WTC11 (cell line): ENCODE data around the gene SYT1. TPM values are rescaled to one million over a fixed set of nuclear protein-coding genes. Genes with fewer than 3 reads are reported as not detected.

Experiments used
- ATAC-seq: fragments of 200-7000 bp; cut with Tn5 transposase; 2 replicates; pipeline ENCODE4 v1.10.0; 2021; ENCODE audit warnings: mild to moderate bottlenecking, moderate library complexity
- CTCF ChIA-PET: fragments of 300-600 bp; sonication (Branson Sonifier 250); formaldehyde crosslinking; loops from one replicate; lab custom pipeline; 2021; ENCODE audit warnings: antibody characterized with exemption; lab: Charles Lee
- POLR2A ChIA-PET: fragments of 350-600 bp; sonication (Branson Sonifier 250); formaldehyde crosslinking; loops from one replicate; lab custom pipeline; 2021; ENCODE audit warnings: antibody characterized with exemption; lab: Charles Lee
- DNase-seq: peaks from one replicate; pipeline ENCODE4 v3.0.0; 2021; ENCODE audit warnings: low spot score
- H3K27ac Mint-ChIP-seq: 2 replicates; pipeline ENCODE4 v1.8.0; 2021; ENCODE audit warnings: mixed read lengths
- H3K27me3 Mint-ChIP-seq: 2 replicates; pipeline ENCODE4 v1.8.0; 2021; ENCODE audit warnings: low read depth, mild to moderate bottlenecking, moderate library complexity, mixed read lengths
- H3K36me3 Mint-ChIP-seq: 2 replicates; pipeline ENCODE4 v1.8.0; 2021; ENCODE audit warnings: mixed read lengths
- H3K4me1 Mint-ChIP-seq: 2 replicates; pipeline ENCODE4 v1.8.0; 2022; ENCODE audit warnings: mixed read lengths
- H3K4me3 Mint-ChIP-seq: 2 replicates; pipeline ENCODE4 v1.8.0; 2021; ENCODE audit warnings: mild to moderate bottlenecking, moderate library complexity, mixed read lengths
- H3K9me3 Mint-ChIP-seq: 2 replicates; pipeline ENCODE4 v1.8.0; 2021; ENCODE audit warnings: mixed read lengths
- AFF4 ChIP-seq: sonication (generic); formaldehyde crosslinking; IDR thresholded peaks from 2 replicates; pipeline ENCODE4 v1.8.1; 2023; ENCODE audit warnings: mild to moderate bottlenecking, missing genetic modification reagents, borderline replicate concordance
- ARID4B ChIP-seq: sonication (generic); formaldehyde crosslinking; IDR thresholded peaks from 2 replicates; pipeline ENCODE4 v1.8.0; 2023; ENCODE audit warnings: missing genetic modification reagents, mild to moderate bottlenecking, borderline replicate concordance
- CDX4 ChIP-seq: fragments of 250-450 bp; sonication (Bioruptor Pico); IDR thresholded peaks from 2 replicates; pipeline ENCODE4 v1.9.0; 2021; ENCODE audit warnings: moderate library complexity, mild to moderate bottlenecking, inconsistent platforms, borderline replicate concordance
- CREB1 ChIP-seq: sonication (generic); formaldehyde crosslinking; IDR thresholded peaks from 2 replicates; pipeline ENCODE4 v1.8.0; 2023; ENCODE audit warnings: mild to moderate bottlenecking, missing genetic modification reagents
- GABPB1 ChIP-seq: sonication (generic); formaldehyde crosslinking; IDR thresholded peaks from 2 replicates; pipeline ENCODE4 v1.8.1; 2023; ENCODE audit warnings: mild to moderate bottlenecking, missing genetic modification reagents
- IRF2 ChIP-seq: sonication (generic); formaldehyde crosslinking; IDR thresholded peaks from 2 replicates; pipeline ENCODE4 v1.8.0; 2022; ENCODE audit warnings: low read depth, missing genetic modification reagents, borderline replicate concordance
- MAX ChIP-seq: sonication (generic); formaldehyde crosslinking; IDR thresholded peaks from 2 replicates; pipeline ENCODE4 v1.8.0; 2022; ENCODE audit warnings: mild to moderate bottlenecking, missing genetic modification reagents
- NR1H2 ChIP-seq: sonication (generic); formaldehyde crosslinking; IDR thresholded peaks from 2 replicates; pipeline ENCODE4 v1.9.0; 2021; ENCODE audit warnings: mild to moderate bottlenecking, moderate library complexity, missing genetic modification reagents
- NR3C1 ChIP-seq: sonication (generic); formaldehyde crosslinking; conservative IDR thresholded peaks from 2 replicates; pipeline ENCODE4 v1.8.1; 2023; ENCODE audit warnings: low read depth, mild to moderate bottlenecking, missing genetic modification reagents
- ZNF263 ChIP-seq: sonication (generic); formaldehyde crosslinking; IDR thresholded peaks from 2 replicates; pipeline ENCODE4 v1.8.1; 2022; ENCODE audit warnings: low read depth, mild to moderate bottlenecking, moderate library complexity, missing genetic modification reagents
- ZNF396 ChIP-seq: fragments of 250-450 bp; sonication (Bioruptor Pico); IDR thresholded peaks from 2 replicates; pipeline ENCODE4 v1.8.0; 2021; ENCODE audit warnings: mild to moderate bottlenecking, moderate library complexity, borderline replicate concordance
- ZSCAN18 ChIP-seq: fragments of 250-450 bp; sonication (Bioruptor Pico); IDR thresholded peaks from 2 replicates; pipeline ENCODE4 v2.1.2; 2022; ENCODE audit warnings: mild to moderate bottlenecking, moderate library complexity
- total RNA-seq: library from RNA; stranded (reverse); gene quantifications from 3 replicates; pipeline ENCODE4 v1.2.3, GENCODE V29; 2021
- TF ChIP-seq, protein P1 (sequence below): sonication (generic); formaldehyde crosslinking; IDR thresholded peaks from 2 replicates; pipeline ENCODE4 v1.8.1; 2023; ENCODE audit warnings: mild to moderate bottlenecking, missing genetic modification reagents
- TF ChIP-seq, protein P2 (sequence below): fragments of 250-450 bp; sonication (Bioruptor Pico); IDR thresholded peaks from 2 replicates; pipeline ENCODE4 v1.9.0; 2021; ENCODE audit warnings: mild to moderate bottlenecking
- TF ChIP-seq, protein P3 (sequence below): sonication (generic); formaldehyde crosslinking; IDR thresholded peaks from 2 replicates; pipeline ENCODE4 v1.8.1; 2022; ENCODE audit warnings: low read depth, mild to moderate bottlenecking, moderate library complexity, missing genetic modification reagents, borderline replicate concordance
- TF ChIP-seq, protein P4 (sequence below): fragments of 250-450 bp; sonication (Bioruptor Pico); conservative IDR thresholded peaks from 2 replicates; pipeline ENCODE4 v1.9.0; 2021; ENCODE audit warnings: mild to moderate bottlenecking

The SYT1 gene
- total RNA-seq, 1 experiment from 2014 or later, result 45.2 TPM

DNA sequence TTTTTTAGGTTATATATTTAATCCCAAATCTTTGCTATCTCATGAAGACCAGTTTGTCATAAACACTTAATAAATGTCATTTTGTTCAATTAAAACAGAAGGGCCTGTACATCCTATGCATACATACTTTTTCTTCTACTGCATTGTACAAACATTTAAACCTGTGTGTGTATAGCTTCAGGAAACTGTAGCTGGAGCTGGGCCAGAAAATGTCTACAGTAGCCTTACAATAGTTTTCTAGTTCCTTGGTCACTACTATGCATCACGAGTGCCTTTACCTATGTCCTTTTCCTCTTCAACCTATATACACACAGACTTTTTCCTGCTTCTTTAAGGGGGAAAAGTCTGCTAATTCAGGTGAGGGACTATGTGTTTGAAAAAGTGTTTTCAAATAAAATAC is 523.4 kb downstream of the SYT1 start (continued):
- TF ChIP-seq ZNF263 (CRISPR knock-in tag) (no peak), CDX4 (CRISPR knock-in tag) (no peak), MAX (CRISPR knock-in tag) (no peak), IRF2 (CRISPR knock-in tag) (no peak), NR1H2 (CRISPR knock-in tag) (no peak), ZSCAN18 (CRISPR knock-in tag) (no peak), GABPB1 (CRISPR knock-in tag) (no peak), NR3C1 (no peak), CREB1 (CRISPR knock-in tag) (no peak)
- TF ChIP-seq, protein P1, sequence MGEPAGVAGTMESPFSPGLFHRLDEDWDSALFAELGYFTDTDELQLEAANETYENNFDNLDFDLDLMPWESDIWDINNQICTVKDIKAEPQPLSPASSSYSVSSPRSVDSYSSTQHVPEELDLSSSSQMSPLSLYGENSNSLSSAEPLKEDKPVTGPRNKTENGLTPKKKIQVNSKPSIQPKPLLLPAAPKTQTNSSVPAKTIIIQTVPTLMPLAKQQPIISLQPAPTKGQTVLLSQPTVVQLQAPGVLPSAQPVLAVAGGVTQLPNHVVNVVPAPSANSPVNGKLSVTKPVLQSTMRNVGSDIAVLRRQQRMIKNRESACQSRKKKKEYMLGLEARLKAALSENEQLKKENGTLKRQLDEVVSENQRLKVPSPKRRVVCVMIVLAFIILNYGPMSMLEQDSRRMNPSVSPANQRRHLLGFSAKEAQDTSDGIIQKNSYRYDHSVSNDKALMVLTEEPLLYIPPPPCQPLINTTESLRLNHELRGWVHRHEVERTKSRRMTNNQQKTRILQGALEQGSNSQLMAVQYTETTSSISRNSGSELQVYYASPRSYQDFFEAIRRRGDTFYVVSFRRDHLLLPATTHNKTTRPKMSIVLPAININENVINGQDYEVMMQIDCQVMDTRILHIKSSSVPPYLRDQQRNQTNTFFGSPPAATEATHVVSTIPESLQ, result no peak
- TF ChIP-seq, protein P2, sequence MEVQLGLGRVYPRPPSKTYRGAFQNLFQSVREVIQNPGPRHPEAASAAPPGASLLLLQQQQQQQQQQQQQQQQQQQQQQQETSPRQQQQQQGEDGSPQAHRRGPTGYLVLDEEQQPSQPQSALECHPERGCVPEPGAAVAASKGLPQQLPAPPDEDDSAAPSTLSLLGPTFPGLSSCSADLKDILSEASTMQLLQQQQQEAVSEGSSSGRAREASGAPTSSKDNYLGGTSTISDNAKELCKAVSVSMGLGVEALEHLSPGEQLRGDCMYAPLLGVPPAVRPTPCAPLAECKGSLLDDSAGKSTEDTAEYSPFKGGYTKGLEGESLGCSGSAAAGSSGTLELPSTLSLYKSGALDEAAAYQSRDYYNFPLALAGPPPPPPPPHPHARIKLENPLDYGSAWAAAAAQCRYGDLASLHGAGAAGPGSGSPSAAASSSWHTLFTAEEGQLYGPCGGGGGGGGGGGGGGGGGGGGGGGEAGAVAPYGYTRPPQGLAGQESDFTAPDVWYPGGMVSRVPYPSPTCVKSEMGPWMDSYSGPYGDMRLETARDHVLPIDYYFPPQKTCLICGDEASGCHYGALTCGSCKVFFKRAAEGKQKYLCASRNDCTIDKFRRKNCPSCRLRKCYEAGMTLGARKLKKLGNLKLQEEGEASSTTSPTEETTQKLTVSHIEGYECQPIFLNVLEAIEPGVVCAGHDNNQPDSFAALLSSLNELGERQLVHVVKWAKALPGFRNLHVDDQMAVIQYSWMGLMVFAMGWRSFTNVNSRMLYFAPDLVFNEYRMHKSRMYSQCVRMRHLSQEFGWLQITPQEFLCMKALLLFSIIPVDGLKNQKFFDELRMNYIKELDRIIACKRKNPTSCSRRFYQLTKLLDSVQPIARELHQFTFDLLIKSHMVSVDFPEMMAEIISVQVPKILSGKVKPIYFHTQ (CRISPR knock-in tag), result no peak

GRCh38 chr12:79393842-79394241 is 529.3 kb downstream of the SYT1 start:
- H3K9me3 Mint-ChIP-seq, result peaks cover 4% of the 10 kb centered on the region
- peaks cover 2% of the 10 kb centered on the region; the same call in 1 of the 2 replicates for H3K36me3 Mint-ChIP-seq
- POLR2A ChIA-PET, result no interaction called here
- DNase-seq, result no peak
- no peaks in the 10 kb centered on the region for H3K27me3 Mint-ChIP-seq
- no peaks in the 10 kb centered on the region for H3K4me1 Mint-ChIP-seq
- CTCF ChIA-PET, result no interaction called here
- ATAC-seq, result no peak
- H3K27ac Mint-ChIP-seq, result no peak overlapping the region
- no peak overlapping the region for H3K4me3 Mint-ChIP-seq
- TF ChIP-seq, protein P3, sequence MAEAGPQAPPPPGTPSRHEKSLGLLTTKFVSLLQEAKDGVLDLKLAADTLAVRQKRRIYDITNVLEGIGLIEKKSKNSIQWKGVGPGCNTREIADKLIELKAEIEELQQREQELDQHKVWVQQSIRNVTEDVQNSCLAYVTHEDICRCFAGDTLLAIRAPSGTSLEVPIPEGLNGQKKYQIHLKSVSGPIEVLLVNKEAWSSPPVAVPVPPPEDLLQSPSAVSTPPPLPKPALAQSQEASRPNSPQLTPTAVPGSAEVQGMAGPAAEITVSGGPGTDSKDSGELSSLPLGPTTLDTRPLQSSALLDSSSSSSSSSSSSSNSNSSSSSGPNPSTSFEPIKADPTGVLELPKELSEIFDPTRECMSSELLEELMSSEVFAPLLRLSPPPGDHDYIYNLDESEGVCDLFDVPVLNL, result no peak
- TF ChIP-seq ZNF396 (no peak), AFF4 (CRISPR knock-in tag) (no peak), CREB1 (CRISPR knock-in tag) (no peak), ARID4B (CRISPR knock-in tag) (no peak)
- TF ChIP-seq, protein P4, sequence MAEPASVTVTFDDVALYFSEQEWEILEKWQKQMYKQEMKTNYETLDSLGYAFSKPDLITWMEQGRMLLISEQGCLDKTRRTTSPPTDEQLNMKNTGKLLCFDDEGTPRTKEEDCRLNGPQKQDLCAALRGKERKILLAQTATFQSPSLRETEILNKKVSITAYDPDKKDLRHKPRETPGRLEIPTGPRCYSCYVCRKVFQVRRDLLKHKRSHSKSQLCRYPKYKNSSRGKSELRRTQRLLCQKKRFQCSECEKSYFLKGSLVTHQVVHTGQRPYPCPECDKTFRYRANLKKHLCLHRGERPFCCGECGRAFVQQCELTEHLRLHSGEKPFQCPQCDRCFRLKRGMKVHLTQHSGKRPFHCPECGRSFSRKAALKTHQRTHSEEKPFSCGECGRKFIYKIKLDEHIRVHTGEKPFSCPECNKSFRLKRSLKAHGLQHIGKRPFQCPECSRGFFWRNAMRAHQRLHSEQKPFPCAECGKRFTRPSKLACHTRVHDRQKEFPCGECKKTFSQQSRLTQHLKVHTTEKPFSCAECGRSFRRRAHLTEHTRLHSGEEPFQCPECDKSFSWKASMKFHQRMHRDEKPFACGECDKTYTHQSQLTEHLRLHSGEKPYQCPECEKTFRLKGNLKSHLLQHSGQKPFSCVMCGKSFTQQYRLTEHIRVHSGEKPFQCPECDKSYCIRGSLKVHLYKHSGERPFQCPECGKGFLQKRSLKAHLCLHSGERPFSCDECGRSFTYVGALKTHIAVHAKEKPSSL (CRISPR knock-in tag), result no peak
